ENCODE data around the gene AOC1.

AOC1 gene

GRCh38 chr7:150895809-150896208 lies 43.5 kb downstream of the AOC1 start:
- 0 out of 2 replicates have a peak, but pooled peaks cover 3% of the 10 kb centered on the region for H3K9me3 ChIP-seq (ENCODE audit: insufficient read depth, low read length)
- no peak overlapping the region for H3K9ac ChIP-seq (ENCODE audit: insufficient read length, low read depth)
- no peak for DNase-seq (ENCODE audit: low read depth, low spot score)
- no peak for TF ChIP-seq ZNF274 (IDR thresholded peaks at IDR 0.05; ENCODE audit: low read depth, low read length)
- no peak for TF ChIP-seq YY1 (IDR thresholded peaks at IDR 0.05; ENCODE audit: insufficient read depth, insufficient read length)
- no peak for TF ChIP-seq SUZ12 (IDR thresholded peaks at IDR 0.05; ENCODE audit: extremely low read depth, insufficient read depth, insufficient read length)
- H3K4me3 ChIP-seq (ENCODE audit: insufficient read length, low read depth): no peak overlapping the region
- peaks cover 21% of the 10 kb centered on the region for H3K27me3 ChIP-seq (ENCODE audit: insufficient read depth, insufficient read length)
- H3K36me3 ChIP-seq (ENCODE audit: insufficient read depth, insufficient read length, low read length): no peaks in the 10 kb centered on the region
- peaks cover 8% of the 10 kb centered on the region for H3K4me1 ChIP-seq (ENCODE audit: insufficient read depth, insufficient read length)

DNA sequence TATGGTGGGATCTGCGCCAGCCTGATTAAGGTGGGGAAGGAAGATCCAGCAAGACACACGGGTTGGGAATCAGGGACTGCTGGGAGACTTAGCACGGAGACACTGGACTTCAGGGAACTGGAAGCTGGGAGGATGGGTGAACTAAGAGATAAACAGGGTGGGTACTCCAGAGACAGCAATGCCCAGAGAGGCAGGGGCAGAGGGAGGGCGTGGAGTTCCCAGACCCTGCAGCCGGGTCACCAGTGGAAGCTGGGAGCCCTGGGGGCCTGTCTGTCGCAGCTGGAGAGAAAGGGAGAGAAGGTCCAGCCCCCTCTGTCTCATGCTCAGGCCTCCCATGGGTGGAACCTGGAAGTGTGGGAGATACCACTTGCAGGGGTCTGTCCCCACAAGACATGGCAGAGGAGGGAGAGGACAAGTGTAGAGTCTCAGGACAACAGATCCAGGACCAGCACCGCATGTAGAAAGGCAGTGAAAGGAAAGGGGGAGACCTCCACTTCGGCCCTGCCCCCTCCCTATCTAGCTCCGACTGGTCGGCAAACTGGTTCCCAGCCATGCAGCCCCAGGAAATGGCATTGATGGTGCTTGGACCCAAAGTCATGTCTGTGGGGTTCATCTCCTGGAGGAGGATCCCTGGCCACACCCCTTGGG lies 44.4 kb downstream of the AOC1 start:
- Histone ChIP-seq H3K4me3 (ENCODE audit: insufficient read length, low read depth) (no peak overlapping the region), H3K36me3 (ENCODE audit: insufficient read depth, insufficient read length, low read length) (no peaks in the 10 kb centered on the region), H3K9ac (ENCODE audit: insufficient read length, low read depth) (no peak overlapping the region), H3K9me3 (ENCODE audit: insufficient read depth, low read length) (0 out of 2 replicates have a peak, but pooled peaks cover 3% of the 10 kb centered on the region), H3K4me1 (ENCODE audit: insufficient read depth, insufficient read length) (peaks cover 12% of the 10 kb centered on the region), H3K27me3 (ENCODE audit: insufficient read depth, insufficient read length) (peaks cover 21% of the 10 kb centered on the region)
- TF ChIP-seq YY1 (IDR thresholded peaks at IDR 0.05; ENCODE audit: insufficient read depth, insufficient read length) (no peak), SUZ12 (IDR thresholded peaks at IDR 0.05; ENCODE audit: extremely low read depth, insufficient read depth, insufficient read length) (no peak), ZNF274 (IDR thresholded peaks at IDR 0.05; ENCODE audit: low read depth, low read length) (no peak)
- DNase-seq (ENCODE audit: low read depth, low spot score): no peak

DNA sequence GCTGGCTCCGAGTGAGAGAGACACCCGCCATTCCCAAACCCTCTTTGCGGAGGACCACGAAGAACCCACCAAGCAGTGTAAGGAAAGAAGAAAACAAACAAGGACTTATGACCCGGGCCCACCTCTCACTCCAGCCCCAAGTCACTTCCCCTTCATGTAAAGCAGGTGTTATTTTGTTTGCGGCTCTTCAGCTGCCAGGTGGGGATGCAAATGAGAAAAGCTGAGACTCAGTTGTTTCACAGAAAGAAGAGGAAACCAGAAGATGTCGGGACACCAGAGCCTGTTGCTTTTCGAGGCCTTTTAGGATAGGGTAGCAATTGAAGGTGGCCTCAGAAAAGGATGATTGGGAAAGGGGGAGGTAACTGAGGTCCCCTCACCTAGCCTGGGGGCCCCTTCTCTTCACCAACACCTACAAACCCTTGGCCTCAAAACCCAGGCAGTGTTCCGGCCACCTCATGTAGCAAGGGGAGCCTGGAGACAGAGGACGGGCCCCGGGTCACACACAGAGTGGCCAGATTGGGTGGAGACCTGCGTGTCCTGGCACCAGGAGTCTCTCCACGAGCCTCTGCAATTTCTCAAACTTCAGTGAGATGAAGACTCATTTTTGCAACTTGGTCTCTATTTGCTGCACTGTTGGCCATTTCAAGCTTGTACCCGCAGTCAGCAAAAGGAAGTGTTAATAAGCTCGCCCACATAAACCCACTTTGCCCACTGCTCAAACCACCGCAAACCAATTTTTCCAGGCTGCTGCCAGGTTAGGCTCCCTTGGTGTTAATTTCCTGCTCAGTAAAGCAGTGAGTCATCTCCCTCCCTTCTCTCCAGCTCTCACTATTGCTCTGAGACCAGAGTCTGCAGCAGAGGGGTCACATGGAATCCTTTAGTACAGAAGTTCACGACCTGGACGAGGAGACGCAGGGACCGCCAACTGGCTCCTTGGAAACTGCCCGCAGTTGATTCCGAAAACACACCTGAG lies 45.5 kb downstream of the AOC1 start:
- no peak overlapping the region for H3K4me3 ChIP-seq (ENCODE audit: insufficient read length, low read depth)
- TF ChIP-seq SUZ12 (IDR thresholded peaks at IDR 0.05; ENCODE audit: extremely low read depth, insufficient read depth, insufficient read length): no peak
- no peak for TF ChIP-seq YY1 (IDR thresholded peaks at IDR 0.05; ENCODE audit: insufficient read depth, insufficient read length)
- no peak for TF ChIP-seq ZNF274 (IDR thresholded peaks at IDR 0.05; ENCODE audit: low read depth, low read length)
- DNase-seq (ENCODE audit: low read depth, low spot score): no peak
- peaks cover 21% of the 10 kb centered on the region for H3K27me3 ChIP-seq (ENCODE audit: insufficient read depth, insufficient read length)
- peaks cover 13% of the 10 kb centered on the region for H3K4me1 ChIP-seq (ENCODE audit: insufficient read depth, insufficient read length)
- 0 out of 2 replicates have a peak, but pooled peaks cover 3% of the 10 kb centered on the region for H3K9me3 ChIP-seq (ENCODE audit: insufficient read depth, low read length)
- H3K9ac ChIP-seq (ENCODE audit: insufficient read length, low read depth): no peak overlapping the region
- H3K36me3 ChIP-seq (ENCODE audit: insufficient read depth, insufficient read length, low read length): no peaks in the 10 kb centered on the region

DNA sequence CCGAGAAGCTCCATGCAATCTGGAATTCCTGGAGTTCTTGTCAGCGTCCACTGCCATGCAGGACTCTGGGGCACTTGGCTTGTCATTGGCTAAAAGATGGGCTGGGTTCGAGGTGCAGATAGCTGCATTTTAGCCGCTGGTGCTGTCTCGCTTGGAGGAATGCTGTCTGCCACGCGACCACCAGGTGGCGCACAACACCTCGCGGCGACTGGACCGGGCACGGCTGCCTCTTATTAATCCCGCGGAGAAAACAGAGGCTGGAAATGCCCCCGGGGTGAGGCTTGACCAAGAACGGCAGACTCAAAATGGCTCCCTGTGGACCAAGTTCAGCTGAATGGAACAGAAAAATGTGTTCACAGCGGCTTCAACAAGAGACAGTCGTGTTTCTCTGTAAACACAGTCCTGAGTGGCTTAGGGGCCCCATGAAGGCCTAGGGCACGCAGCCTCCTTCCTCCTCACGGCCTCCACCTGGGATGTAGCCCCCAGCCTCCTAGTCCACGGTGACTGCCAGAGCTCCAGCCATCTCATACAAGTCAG lies 46.2 kb downstream of the AOC1 start:
- peak; percentile 52 for DNase-seq (ENCODE audit: low read depth, low spot score)
- no peaks in the 10 kb centered on the region for H3K36me3 ChIP-seq (ENCODE audit: insufficient read depth, insufficient read length, low read length)
- H3K4me3 ChIP-seq (ENCODE audit: insufficient read length, low read depth): no peak overlapping the region
- no peak overlapping the region for H3K9ac ChIP-seq (ENCODE audit: insufficient read length, low read depth)
- peaks cover 21% of the 10 kb centered on the region for H3K27me3 ChIP-seq (ENCODE audit: insufficient read depth, insufficient read length)
- TF ChIP-seq YY1 (IDR thresholded peaks at IDR 0.05; ENCODE audit: insufficient read depth, insufficient read length) (peak; percentile 31), ZNF274 (IDR thresholded peaks at IDR 0.05; ENCODE audit: low read depth, low read length) (no peak)
- peaks cover 13% of the 10 kb centered on the region for H3K4me1 ChIP-seq (ENCODE audit: insufficient read depth, insufficient read length)
- 0 out of 2 replicates have a peak, but pooled peaks cover 3% of the 10 kb centered on the region for H3K9me3 ChIP-seq (ENCODE audit: insufficient read depth, low read length)

DNA sequence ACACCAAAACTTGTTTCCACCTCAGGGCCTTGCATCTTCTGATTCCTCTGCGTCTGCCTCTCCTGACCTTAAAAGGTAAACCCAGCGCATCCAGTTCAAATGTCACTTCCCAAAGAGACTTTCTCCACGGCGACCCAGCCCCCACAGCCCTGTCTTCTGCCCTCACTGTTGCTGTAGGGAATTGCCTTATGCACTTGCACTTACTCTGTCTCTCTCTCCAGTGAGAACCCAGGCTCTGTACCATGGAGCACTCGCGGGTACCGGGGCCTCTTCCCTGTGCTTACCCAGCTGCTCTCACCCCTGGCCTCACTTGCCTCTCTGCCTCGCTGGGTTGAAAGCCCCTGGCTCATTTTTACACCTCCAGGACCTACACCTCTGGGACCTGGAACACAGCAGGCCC lies 48.4 kb downstream of the AOC1 start:
- Histone ChIP-seq H3K4me1 (ENCODE audit: insufficient read depth, insufficient read length) (peaks cover 13% of the 10 kb centered on the region), H3K36me3 (ENCODE audit: insufficient read depth, insufficient read length, low read length) (no peaks in the 10 kb centered on the region), H3K27me3 (ENCODE audit: insufficient read depth, insufficient read length) (peaks cover 21% of the 10 kb centered on the region), H3K9ac (ENCODE audit: insufficient read length, low read depth) (no peak overlapping the region), H3K4me3 (ENCODE audit: insufficient read length, low read depth) (no peak overlapping the region), H3K9me3 (ENCODE audit: insufficient read depth, low read length) (no peaks in the 10 kb centered on the region)
- TF ChIP-seq ZNF274 (IDR thresholded peaks at IDR 0.05; ENCODE audit: low read depth, low read length) (no peak), SUZ12 (IDR thresholded peaks at IDR 0.05; ENCODE audit: extremely low read depth, insufficient read depth, insufficient read length) (no peak), YY1 (IDR thresholded peaks at IDR 0.05; ENCODE audit: insufficient read depth, insufficient read length) (no peak)
- no peak for DNase-seq (ENCODE audit: low read depth, low spot score)

GRCh38 chr7:150901160-150902035 lies 49.1 kb downstream of the AOC1 start:
- Histone ChIP-seq H3K4me3 (ENCODE audit: insufficient read length, low read depth) (no peak overlapping the region), H3K36me3 (ENCODE audit: insufficient read depth, insufficient read length, low read length) (no peaks in the 10 kb centered on the region), H3K27me3 (ENCODE audit: insufficient read depth, insufficient read length) (peaks cover 21% of the 10 kb centered on the region), H3K9me3 (ENCODE audit: insufficient read depth, low read length) (no peaks in the 10 kb centered on the region), H3K9ac (ENCODE audit: insufficient read length, low read depth) (peak overlapping the region; percentile 8), H3K4me1 (ENCODE audit: insufficient read depth, insufficient read length) (peaks cover 13% of the 10 kb centered on the region)
- no peak for TF ChIP-seq SUZ12 (IDR thresholded peaks at IDR 0.05; ENCODE audit: extremely low read depth, insufficient read depth, insufficient read length)
- TF ChIP-seq YY1 (IDR thresholded peaks at IDR 0.05; ENCODE audit: insufficient read depth, insufficient read length): no peak
- no peak for TF ChIP-seq ZNF274 (IDR thresholded peaks at IDR 0.05; ENCODE audit: low read depth, low read length)
- peak; percentile 18 for DNase-seq (ENCODE audit: low read depth, low spot score)

Measured in NT2/D1 (cell line).